ENCODE measurements around the gene MBNL3. TPM values are rescaled to one million over a fixed set of nuclear protein-coding genes. Genes with fewer than 3 reads are reported as not detected.

The MBNL3 gene
- total and polyA plus RNA-seq, 11 donors, result 0.71 to 21.9 (median 9.3) TPM

DNA sequence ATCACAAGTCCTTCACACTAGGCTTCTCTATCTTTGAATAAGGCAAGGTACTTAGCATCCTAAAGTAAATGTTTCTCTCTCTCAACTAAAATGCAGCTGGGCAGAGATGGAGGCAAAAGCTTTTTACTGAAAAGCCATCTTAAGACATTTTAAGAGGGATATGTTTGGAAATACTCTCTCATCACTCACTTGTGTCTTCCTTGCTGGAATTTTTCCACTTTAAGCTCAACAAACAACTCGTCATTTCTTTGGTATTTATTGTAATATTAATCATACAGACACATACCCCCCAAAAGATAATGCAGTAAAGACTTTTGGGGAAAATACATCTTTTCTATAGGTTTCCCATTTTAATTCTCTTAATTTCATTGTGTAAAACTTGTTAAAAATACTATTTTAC lies 16.4 kb downstream of the MBNL3 start:
- no peak overlapping the region for H3K4me3 ChIP-seq
- TF ChIP-seq, protein P1, sequence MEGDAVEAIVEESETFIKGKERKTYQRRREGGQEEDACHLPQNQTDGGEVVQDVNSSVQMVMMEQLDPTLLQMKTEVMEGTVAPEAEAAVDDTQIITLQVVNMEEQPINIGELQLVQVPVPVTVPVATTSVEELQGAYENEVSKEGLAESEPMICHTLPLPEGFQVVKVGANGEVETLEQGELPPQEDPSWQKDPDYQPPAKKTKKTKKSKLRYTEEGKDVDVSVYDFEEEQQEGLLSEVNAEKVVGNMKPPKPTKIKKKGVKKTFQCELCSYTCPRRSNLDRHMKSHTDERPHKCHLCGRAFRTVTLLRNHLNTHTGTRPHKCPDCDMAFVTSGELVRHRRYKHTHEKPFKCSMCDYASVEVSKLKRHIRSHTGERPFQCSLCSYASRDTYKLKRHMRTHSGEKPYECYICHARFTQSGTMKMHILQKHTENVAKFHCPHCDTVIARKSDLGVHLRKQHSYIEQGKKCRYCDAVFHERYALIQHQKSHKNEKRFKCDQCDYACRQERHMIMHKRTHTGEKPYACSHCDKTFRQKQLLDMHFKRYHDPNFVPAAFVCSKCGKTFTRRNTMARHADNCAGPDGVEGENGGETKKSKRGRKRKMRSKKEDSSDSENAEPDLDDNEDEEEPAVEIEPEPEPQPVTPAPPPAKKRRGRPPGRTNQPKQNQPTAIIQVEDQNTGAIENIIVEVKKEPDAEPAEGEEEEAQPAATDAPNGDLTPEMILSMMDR (IDR thresholded peaks at IDR 0.05), result no peak
- TF ChIP-seq POLR2A (IDR thresholded peaks at IDR 0.05), result no peak
- peaks cover 0 to 23% (median 0%) of the 10 kb centered on the region in 9 donors for H3K27me3 ChIP-seq
- no peak overlapping the region for H3K27ac ChIP-seq
- no peaks in the 10 kb centered on the region for H3K4me1 ChIP-seq
- no peaks in the 10 kb centered on the region for H3K9me3 ChIP-seq
- no peaks in the 10 kb centered on the region for H3K36me3 ChIP-seq
- intact Hi-C loops (cut with DNase I), result loop anchor here in 1 of 10 donors (10.0 kb wide), 1 partner anchor 48 kb away; no protein-coding TSS in a partner anchor
- no peak for ATAC-seq
- WGBS, 4 donors, result 49 to 88% (median 65%) methylated on average over 1 of the region's 1 CpG
- DNase-seq, result no peak

DNA sequence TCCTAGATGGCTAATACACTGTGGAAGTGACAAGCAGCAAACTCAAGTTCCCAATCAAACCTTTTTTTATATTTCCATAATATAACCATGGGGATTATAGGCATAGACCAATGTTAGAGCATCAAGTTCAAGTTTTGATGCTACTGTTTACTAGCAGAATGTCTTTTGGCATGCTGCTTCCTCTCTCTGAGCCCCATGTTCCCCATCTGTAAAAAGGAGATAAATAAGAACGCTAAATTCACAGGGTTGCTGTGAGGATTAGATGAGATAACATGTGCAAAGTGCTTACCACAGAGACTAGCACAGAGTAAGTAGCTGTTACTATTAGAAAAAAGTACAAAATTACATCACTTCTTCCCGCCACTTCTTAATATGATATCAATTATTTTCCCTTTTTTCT lies 18.0 kb downstream of the MBNL3 start:
- Histone ChIP-seq H3K36me3 (no peaks in the 10 kb centered on the region), H3K4me1 (no peaks in the 10 kb centered on the region), H3K27ac (no peak overlapping the region), H3K27me3 (peaks cover 0 to 16% (median 0%) of the 10 kb centered on the region in 9 donors), H3K9me3 (no peaks in the 10 kb centered on the region), H3K4me3 (no peak overlapping the region)
- no peak for DNase-seq
- TF ChIP-seq, protein P1 (IDR thresholded peaks at IDR 0.05), result no peak
- no peak for TF ChIP-seq POLR2A (IDR thresholded peaks at IDR 0.05)
- intact Hi-C loops (cut with DNase I), result loop anchor here in 1 of 10 donors (10.0 kb wide), 1 partner anchor 46 kb away; no protein-coding TSS in a partner anchor
- WGBS, 4 donors, result 60 to 75% (median 73%) methylated on average over 2 of the region's 2 CpGs
- no peak for ATAC-seq

DNA sequence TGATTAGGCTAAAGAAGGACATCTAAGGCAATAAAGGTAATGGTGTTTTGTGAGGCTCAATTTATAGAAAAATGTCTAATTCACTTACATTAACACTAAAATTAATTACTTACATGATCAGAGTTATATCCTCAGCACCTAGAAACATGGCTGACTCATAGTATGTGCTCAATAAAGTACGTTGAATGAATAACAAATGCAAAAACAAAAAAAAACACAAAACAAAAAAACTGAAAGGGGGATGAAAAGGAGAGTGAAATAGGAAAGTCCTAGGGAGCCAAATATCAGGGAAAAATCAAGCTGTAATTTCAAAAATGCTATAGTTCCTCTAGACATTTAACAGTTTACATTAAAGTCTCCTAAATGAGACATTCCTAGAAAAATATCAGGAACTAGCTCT lies 18.7 kb downstream of the MBNL3 start:
- intact Hi-C loops (cut with DNase I), result loop anchor here in 1 of 10 donors (10.0 kb wide), 1 partner anchor 45 kb away; no protein-coding TSS in a partner anchor
- Histone ChIP-seq H3K4me3 (no peak overlapping the region), H3K36me3 (no peaks in the 10 kb centered on the region), H3K4me1 (no peaks in the 10 kb centered on the region), H3K9me3 (no peaks in the 10 kb centered on the region), H3K27ac (no peak overlapping the region), H3K27me3 (peaks cover 0 to 16% (median 0%) of the 10 kb centered on the region in 9 donors)
- WGBS, 4 donors, result 71 to 97% (median 83%) methylated on average over 1 of the region's 1 CpG
- ATAC-seq (no peak), DNase-seq (no peak)
- TF ChIP-seq, protein P1 (IDR thresholded peaks at IDR 0.05), result no peak
- no peak for TF ChIP-seq POLR2A (IDR thresholded peaks at IDR 0.05)

DNA sequence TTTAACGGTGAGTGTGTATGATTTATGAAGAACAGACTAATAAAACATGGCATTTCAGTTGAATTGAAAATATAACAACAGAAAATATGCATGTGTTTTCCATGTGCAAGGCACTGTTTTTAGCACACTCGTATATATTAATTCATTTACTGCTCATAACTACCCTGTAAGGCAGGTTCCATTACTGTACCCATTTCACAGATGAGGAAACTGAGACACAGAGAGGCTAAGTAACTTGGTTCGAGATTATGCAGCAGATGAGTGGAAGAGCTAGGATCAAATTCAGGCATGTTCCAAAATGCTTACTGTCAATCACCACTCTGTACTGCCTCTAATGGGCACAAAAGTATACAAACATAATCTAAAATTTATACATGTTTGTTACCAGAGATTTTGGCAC lies 20.4 kb downstream of the MBNL3 start:
- WGBS, 4 donors, result 74 to 96% (median 85%) methylated on average over 3 of the region's 3 CpGs
- TF ChIP-seq, protein P1 (IDR thresholded peaks at IDR 0.05), result no peak
- no peak for TF ChIP-seq POLR2A (IDR thresholded peaks at IDR 0.05)
- peaks cover 0 to 4% (median under 1%) of the 10 kb centered on the region in 12 donors for H3K9me3 ChIP-seq

More for the DNA sequence above, 20.4 kb downstream of the MBNL3 start:
- ATAC-seq (no peak), DNase-seq (no peak)
- H3K27ac ChIP-seq, result no peak overlapping the region
- peaks cover 0 to 26% (median 0%) of the 10 kb centered on the region in 9 donors for H3K27me3 ChIP-seq
- intact Hi-C loops (cut with DNase I), result no loop called here
- no peak overlapping the region for H3K4me3 ChIP-seq
- H3K36me3 ChIP-seq, result no peaks in the 10 kb centered on the region
- H3K4me1 ChIP-seq, result no peaks in the 10 kb centered on the region

Measured in heart left ventricle (tissue), 16 donors.